ENCODE data around the gene NEAT1.

NEAT1 gene

GRCh38 chr11:65474864-65475263 is 52.3 kb downstream of the NEAT1 start:
- DNase-seq (ENCODE audit: low read depth), result no peak
- no peak for TF ChIP-seq CTCF (conservative IDR thresholded peaks at IDR 0.05; ENCODE audit: control insufficient read depth, insufficient read depth, low read depth, low read length)
- no peak overlapping the region for H3K4me3 ChIP-seq (ENCODE audit: control insufficient read depth, low read depth, low read length)

- peak overlapping the region; percentile 73 for H3K4me3 ChIP-seq (ENCODE audit: control insufficient read depth, low read depth, low read length)
- DNase-seq (ENCODE audit: low read depth), result peak; percentile 64
- no peak for TF ChIP-seq CTCF (conservative IDR thresholded peaks at IDR 0.05; ENCODE audit: control insufficient read depth, insufficient read depth, low read depth, low read length)
Observed at GRCh38 chr11:65476632-65477148, 54.1 kb downstream of the NEAT1 start.

GRCh38 chr11:65477149-65477965 is 54.8 kb downstream of the NEAT1 start:
- DNase-seq (ENCODE audit: low read depth), result peak; percentile 93

GRCh38 chr11:65478388-65479183 is 56.0 kb downstream of the NEAT1 start:
- H3K4me3 ChIP-seq (ENCODE audit: control insufficient read depth, low read depth, low read length), result peak overlapping the region; percentile 36
- no peak for TF ChIP-seq CTCF (conservative IDR thresholded peaks at IDR 0.05; ENCODE audit: control insufficient read depth, insufficient read depth, low read depth, low read length)
- peak; percentile 87 for DNase-seq (ENCODE audit: low read depth)

More at GRCh38 chr11:65477149-65477965, 54.8 kb downstream of the NEAT1 start:
- TF ChIP-seq CTCF (conservative IDR thresholded peaks at IDR 0.05; ENCODE audit: control insufficient read depth, insufficient read depth, low read depth, low read length), result no peak
- peak overlapping the region; percentile 73 for H3K4me3 ChIP-seq (ENCODE audit: control insufficient read depth, low read depth, low read length)

- H3K4me3 ChIP-seq (ENCODE audit: control insufficient read depth, low read depth, low read length), result peak overlapping the region; percentile 36
- peak; percentile 98 for DNase-seq (ENCODE audit: low read depth)
- peak; percentile 54 for TF ChIP-seq CTCF (conservative IDR thresholded peaks at IDR 0.05; ENCODE audit: control insufficient read depth, insufficient read depth, low read depth, low read length)
Observed at GRCh38 chr11:65479184-65480145, 56.9 kb downstream of the NEAT1 start.

All from fibroblast of mammary gland (primary cell).